ENCODE measurements around the gene CLDN15.
"Not testable (repeated sequence)": the region's sequence is repeated elsewhere in the genome, so short reads cannot be mapped to it uniquely, and the experiment has no call there.

Gene CLDN15, protein sequence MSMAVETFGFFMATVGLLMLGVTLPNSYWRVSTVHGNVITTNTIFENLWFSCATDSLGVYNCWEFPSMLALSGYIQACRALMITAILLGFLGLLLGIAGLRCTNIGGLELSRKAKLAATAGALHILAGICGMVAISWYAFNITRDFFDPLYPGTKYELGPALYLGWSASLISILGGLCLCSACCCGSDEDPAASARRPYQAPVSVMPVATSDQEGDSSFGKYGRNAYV

DNA sequence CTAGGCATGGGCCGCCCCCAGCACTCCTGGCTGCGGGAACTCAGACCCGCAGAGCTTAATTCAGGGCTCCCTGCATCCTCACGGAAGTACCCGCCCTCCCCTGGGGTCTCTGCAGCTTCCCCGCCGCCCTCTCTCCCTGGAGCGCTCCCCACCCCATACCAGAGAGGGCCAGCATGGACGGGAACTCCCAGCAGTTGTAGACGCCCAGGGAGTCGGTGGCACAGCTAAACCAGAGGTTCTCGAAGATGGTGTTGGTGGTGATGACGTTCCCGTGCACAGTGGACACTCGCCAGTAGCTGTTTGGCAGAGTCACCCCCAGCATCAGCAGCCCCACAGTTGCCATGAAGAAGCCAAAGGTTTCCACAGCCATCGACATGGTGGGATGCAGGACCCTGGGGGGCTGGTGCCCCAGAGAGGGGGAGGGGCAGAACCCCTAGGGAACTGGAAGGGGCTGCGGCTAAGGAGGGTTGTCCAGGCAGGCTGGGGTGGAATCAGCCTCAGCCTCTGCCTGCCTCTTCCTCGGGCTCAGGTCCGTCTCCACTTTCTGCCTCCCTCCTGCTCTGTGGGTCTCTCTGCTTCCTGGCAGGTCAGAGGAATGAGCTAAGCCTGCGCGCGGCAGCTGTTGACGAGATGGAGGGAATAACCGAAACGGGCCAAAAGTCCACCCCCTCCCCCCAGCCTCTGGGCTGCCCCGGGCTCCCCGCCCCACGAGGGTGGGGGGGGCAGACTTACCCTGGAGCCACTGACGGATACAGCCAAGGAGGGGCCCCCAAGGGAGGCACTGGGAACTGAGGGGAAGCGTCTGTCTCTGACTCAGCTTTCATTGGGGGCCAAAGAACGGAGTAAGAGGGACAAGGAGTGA is at the start of gene CLDN15:
TSS of gene CLDN15 (minus strand) at position 597 of the 862 bp plus-strand sequence. CDS start at position 376, 221 bp downstream.
- peak in 4 of 56 donors; percentile 7 to 31 (median 18) for DNase-seq

DNA sequence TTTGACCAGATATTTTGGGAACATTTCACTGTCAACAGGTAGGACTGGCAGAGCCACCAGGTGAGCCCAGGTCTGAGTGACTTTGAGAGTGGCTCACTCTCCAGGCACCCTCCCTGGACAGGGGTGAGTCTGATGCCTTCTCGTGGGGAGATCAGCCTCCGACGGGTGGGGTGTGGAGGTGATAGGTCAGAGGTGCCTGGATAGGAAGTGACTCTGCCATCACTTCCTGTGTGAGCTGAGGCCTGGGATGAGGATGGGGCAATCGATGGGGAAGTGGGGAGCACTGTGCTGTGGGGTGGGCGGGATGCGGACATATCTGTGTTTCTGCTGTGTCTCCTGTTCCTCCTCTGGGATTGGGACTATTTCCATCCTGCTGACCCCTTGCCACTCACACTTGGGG is 49.4 kb upstream of the CLDN15 start:
- DNase-seq, result no peak

DNA sequence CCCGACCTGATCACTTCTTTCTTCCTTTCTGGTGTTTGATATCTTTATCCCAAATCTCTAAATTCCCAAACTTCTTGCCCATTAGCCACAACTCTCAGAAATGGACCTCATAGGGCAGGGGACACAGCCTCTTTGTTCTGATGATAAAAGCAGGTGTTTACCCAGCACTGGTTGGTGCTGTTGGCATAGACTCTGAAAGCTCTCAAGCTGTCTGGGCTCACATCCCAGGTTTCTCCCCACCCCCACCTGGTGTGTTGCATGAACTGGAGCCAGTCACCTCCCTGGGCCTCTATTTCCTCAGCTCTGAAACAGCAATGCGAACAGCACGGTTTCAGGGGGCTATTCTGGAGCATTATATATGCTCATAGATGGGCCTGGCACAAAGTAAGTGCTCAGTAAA is 48.3 kb upstream of the CLDN15 start:
- DNase-seq, result not testable (repeated sequence)

DNA sequence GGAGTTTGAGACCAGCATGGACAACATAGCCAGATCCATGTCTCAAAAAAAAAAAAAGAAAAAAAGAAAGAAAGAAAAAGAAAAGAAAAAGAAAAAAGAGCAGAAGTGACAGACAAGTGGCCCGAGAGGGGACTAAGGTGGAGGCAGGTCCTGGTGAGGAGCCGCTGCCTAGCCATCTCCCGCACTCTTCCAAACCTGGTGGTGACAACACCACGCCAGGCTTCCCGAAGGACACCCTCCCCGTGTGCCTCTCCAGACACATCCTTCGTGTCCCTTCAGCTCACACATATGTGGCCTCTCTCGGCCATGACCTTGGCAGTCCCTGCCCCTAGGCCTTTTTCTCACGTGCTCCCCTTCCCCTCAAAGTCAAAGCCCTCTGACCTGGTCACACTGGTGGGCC is 47.6 kb upstream of the CLDN15 start:
- no peak for DNase-seq

DNA sequence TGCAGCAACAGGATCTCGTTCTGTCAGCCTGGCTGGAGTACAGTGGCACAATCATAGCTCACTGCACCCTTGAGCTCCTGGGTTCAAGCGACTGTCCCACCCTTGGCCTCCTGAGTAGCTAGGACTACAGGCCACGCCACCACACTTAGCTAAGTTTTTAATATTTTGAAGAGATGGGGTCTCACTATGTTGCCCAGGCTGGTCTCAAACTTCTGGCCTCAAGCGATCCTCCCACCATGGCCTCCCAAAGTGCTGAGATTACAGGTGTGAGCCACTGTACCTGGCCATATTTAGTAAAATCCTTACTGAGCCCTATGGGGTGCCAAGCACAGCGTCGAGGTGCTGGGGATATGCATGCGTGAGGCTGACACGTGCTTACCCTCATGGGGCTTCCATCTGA is 43.3 kb upstream of the CLDN15 start:
- not testable (repeated sequence) for DNase-seq

DNA sequence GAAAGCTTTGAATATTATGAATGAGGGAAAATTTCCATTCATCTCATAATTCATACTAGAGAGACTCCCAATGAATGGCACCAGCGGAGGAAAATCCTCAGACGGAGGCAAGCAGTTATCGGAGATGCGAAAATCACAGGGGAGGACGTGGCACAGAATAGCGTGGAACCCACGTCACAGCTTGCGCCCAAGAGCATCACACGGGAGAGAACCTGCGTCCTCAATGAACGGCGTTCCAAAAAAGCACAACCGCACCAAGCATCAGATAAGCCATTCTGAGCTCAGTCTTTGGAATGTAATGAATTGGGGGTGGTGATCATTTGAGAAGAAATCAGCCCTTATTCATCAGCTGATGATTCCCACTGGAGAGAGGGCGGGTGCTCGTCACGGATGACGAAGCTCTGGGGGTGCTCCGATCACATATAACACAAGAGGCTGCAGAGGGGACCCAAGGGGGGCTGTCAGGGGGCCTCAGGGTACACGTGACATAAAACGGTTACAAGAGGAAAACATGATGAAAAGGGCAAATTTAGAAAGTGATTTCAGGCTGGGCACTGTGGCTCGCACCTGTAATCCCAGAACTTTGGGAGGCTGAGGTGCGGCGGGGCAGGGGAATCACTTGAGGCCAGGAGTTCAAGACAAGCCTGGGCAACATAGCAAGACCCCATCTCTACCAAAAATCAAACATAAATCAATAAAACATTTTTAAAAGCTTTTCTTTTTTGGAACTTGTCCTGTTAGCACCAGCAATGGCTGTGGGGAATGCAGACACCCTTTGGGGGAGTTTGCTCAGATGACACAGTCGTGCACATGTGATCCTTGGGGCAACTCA is 41.1 kb upstream of the CLDN15 start:
- DNase-seq, result no peak

DNA sequence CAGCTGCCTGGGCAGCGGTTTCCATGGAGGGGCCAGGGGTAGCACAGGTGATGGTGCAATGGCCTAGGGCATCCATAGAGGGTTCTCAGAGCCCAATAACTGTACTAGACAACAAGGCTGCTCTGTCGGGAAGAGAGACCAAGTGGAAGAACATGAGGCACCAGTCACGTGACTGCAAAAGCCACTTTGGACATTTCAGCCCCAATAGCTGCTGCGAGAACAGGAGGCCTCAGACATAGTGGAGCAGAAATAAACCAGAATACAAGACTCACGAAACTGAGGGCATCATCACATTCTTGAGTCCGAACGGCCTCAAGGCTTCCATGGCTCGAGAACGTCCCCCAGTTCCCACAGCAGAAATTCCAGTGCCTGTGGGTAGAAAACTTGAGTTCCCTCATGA is 39.6 kb upstream of the CLDN15 start:
- DNase-seq, result no peak

DNA sequence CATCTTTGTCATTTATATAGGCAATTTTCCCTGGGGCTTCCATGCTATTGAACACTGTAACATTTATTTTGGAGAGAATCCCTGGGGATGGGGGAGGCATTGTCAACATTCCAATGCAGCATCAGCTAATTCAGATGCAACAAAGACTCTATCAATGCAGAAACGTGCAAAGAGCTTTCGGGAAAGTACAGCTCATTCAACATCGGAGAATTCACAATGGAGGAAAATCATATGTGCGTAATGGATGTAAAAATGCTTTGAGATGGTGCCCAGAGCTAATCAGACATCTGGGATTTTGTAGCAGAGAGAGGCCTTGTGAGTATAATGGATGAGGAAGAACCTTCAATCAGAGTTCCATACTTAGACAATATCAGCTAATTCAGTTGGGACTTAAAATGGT is 35.6 kb upstream of the CLDN15 start:
- peak in 1 of 56 donors; percentile 6 for DNase-seq

DNA sequence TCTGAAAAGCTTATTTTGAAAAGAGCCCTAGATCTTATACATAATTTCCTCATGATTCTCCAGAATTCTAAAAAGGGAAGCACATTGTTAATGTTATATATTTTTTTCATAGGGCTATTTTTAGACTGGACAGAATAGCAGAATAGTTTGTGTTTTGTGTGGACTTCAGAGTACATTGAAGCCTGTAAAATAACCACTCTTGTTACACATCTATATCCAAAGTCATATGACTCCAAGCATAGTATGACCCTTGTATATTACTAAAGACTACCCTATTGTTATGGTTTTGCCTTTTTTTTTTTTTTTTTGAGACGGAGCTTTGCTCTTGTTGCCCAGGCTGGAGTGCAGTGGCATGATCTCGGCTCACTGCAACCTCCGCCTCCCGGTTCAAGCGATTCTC is 33.4 kb upstream of the CLDN15 start:
- no peak for DNase-seq

DNA sequence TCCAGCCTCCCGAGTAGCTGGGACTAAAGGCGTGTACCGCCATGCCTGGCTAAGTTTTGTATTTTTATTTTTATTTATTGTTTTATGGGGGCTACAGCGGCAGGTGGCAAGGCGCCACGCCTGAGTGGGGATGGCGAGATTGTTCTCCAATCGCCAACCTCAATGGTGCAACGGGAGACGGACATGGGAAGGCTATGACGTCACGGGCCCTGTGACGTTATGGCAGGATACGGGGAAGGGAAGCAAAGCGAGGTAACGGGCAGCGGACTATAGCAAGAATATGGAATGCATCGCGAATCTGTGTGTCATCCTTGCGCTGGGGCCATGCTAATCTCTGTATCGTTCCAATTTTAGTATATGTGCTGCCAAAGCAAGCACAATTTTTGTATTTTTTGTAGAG is 32.1 kb upstream of the CLDN15 start:
- no peak for DNase-seq

DNA sequence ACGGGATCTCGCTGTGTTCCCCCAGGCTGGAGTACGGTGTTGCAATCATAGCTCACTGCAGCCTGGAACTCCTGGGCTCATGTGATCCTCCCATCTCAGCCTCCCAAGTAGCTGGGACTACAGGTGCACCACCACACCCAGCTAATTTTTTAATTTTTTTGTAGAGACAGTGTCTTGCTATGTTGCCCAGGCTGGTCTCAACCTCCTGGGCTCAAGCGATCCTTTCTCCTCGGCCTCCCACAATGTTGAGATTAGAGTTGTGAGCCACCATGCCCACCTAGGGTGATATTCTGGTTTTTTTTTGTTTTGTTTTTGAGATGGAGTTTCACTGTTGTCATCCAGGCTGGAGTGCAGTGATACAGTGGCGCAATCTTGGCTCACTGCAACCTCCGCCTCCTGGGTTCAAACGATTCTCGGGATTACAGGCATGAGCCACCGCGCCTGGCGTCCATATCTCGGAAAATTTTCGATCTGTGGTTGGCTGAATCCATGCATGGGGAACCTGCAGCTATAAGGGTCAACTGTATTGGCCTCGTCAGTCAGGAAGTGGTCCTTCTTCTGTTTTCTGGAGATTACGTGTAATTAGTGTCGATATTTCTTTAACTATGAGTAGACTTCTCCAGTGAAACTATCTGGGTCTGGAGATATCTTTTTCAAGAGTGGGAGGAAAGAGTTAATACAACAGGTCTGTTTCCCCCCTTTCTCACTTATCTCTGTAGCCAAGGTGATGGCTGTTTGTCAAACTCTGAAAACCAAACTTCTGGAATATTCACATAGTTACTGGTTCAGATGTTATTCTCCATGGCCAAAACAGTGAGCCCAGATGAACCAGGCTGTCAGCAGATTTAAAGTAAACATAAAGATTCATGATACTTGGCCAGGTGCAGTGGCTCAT is 28.3 kb upstream of the CLDN15 start:
- no peak for DNase-seq

DNA sequence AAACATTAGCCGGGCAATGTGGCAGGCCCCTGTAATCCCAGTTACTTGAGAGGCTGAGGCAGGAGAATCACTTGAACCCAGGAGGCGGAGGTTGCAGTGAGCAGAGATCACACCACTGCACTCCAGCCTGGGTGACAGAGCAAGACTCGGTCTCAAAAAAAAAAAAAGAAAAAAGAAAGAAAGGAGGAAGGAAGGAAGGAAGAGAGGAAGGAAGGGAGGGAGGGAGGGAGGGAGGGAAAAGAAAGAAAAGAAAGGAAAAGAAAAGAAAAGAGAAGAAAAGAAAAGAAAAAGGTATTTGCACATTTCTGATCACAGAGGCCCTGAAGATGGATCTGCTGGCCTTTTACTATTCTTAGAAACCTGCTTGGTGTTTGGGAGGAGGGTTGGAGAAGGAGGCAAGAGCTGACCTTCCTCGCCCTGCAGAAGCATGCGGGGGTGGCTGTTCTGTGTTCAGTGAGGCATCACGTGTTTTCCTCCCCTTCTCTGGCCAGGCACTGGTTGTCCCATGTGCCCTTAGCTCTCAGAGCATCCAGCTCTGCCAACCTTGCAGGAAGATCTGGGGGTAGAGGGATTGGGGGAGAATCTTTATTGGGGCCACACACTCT is 26.6 kb upstream of the CLDN15 start:
- DNase-seq, result peak in 2 of 56 donors; percentile 4 to 15

DNA sequence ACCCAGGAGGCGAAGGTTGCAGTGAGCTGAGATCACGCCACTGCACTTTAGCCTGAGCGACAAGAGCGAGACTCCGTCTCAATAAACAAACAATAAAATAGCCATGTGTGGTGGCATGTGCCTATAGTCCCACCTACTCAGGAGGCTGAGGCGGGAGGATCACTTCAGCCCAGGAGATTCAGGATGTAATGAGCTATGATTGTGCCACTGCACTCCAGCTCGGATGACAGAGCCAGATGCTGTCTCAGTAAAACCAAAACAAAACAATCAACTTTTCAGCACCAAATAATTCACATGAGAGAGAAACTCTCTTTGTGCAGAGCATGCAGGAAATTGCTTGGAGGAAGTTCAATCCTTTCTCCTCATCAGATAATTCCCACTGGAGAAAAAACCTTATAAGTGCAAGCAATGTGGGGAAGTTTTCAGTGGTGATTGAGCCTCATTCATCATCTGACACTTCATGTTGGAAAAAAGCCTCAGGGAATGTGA is 20.7 kb upstream of the CLDN15 start:
- no peak for DNase-seq

DNA sequence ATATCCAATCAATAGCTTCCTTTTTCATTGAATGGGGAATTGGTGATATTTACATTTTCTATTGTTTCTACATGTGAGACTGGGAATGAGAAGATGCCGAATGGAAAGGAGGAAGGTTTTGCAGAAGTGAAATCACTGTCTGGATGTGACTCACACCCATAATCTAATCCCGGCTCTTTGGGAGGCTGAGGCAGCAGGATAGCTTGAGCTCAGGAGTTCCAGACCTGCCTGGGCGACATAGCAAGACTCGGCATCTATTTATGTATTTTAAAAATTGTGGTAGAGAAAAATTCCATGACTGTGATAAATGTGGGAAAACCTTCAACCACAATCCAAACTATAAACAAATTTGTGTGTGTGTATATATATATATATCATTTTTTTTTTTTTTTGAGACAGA is 18.2 kb upstream of the CLDN15 start:
- no peak for DNase-seq

DNA sequence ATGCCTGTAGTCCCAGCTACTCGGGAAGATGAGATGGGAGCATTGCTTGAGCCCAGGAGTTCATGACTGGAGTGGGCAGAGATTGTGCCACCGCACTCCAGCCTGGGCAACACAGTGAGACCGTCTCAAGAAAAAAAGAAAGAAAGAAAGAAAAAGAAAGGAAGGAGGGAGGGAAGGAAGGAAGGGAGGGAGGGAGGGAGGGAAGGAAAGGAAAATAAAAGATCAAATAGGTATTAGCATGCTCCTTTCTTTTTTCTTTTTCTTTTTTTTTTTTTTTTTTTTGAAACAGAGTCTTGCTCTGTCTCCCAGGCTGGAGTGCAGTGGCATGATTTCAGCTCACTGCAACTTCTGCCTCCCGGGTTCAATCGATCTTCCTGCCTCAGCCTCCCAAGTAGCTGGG is 15.6 kb upstream of the CLDN15 start:
- not testable (repeated sequence) for DNase-seq

DNA sequence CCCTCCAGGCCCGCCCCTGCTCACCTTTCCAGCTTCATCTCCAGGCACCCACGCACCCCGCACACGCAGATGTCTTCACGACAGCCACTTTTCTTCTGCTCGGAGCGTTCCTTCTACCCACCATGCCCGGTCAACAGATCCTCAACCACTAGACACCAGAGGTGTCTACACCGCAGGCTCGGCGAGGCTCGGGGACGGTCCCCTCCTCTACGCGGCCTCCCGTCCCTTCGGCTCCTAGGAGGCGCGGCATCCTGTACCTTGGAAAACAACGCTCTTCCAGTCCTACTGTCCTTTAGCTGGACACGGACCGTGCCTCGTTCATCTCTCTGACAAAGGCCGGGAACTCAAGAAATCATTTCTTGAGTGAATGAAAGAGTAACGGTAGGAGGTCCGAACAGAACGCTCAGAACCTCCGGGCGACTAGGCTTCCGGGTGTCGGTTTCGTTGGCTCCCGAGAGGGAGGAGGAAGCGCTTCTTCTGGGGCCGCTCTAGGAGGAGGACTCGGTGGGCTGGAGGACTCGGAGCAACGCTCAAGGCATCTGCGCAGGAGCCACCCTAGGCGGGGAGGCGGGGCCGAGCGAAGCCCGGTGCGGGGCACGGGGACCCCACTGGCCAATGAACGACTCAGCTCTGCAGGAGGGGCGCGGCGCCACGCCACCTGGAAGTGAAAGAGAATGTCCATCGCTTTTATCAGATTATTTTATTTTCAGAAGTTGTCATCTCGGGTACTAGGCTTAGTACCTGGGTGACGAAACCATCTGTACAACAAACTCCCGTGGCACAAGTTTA is 14.5 kb upstream of the CLDN15 start:
- peak; percentile 46 to 97 (median 92) for DNase-seq

DNA sequence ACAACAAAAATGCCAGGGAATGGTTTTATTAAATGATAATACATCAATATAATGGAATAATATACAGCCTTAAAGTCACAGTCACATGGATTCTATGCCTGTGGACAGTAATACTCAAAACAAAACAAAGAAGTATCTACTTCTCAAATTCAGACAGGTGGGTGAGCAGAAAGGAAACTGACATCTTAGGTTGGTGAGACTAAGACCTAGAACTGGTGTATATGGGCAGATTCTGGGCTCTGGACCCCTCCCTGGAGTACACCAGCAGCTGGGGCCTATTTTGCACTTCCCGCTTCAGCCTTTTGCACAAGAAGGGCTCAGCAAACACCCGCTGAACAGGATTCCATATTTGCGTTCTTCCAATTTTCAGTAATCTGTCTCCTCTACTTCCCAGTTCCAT is 12.7 kb upstream of the CLDN15 start:
- DNase-seq, result no peak

DNA sequence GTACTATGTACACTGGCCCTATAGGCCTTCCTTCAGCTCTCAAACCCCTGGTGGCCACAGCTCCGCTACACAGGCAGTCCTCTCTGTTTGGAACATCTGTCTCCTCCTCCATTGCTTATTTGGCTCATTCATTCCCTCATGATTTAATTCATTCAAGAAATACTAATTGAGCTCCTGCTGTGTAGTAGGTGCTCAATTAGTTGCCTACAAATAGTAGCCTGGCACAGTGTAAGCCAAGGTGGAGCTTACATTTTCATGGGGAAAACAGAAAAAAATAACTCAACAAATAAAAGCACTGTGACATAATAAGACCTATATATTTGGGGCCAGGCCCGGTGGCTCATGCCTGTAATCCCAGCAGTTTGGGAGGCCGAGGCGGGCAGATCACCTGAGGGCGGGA is 10.7 kb upstream of the CLDN15 start:
- no peak for DNase-seq

DNA sequence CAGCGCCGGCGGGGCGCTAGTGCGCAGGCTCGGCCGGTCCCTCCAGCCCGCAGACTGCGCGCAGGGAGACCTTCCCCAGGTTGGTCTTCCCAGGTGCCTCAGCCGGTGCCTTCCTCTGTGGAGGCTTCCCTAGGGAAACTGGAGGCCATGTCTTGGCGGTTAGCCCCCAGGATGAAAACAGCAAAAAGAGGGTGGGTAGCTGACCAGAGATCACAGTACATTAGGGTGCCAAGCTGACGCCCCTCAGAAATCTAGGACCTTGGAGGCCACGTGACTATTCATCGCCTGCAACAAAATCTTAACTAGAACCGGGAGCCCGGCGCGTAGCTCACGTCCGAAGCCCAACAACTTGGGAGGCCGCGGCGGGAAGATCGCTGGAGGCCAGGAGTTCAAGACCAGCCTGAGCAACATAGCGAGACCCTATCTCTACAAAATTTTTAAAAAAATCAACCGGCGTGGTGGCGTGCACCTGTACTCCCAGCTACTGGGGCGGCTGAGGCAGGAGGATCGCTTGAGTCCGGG is 7.6 kb upstream of the CLDN15 start:
- DNase-seq, result no peak

Measured in amygdala (tissue), 56 donors.